ENCODE data around the gene SAP30. TPM values are rescaled to one million over a fixed set of nuclear protein-coding genes. Genes with fewer than 3 reads are reported as not detected.

Gene SAP30
- total RNA-seq, 2 experiments from 2014 or later, result 40.7 to 41.1 TPM

- Mint-ChIP-seq H3K27ac (peak overlapping the region; percentile 99), H3K36me3 (ENCODE audit: low read depth) (peaks cover 35% of the 10 kb centered on the region), H3K4me1 (ENCODE audit: low read depth) (peaks cover 13% of the 10 kb centered on the region), H3K27me3 (peaks cover 6% of the 10 kb centered on the region), H3K4me3 (peak overlapping the region; percentile 92), H3K9me3 (no peaks in the 10 kb centered on the region)
- DNase-seq, result peak; percentile 63
- no peak for TF ChIP-seq CTCF (IDR thresholded peaks at IDR 0.05)
- POLR2A ChIA-PET, result interaction anchor here (0.8 to 4.1 kb wide), 11 partner anchors 9 to 85 kb away, joined by 3 to 79 read pairs (median 4); partner anchors contain the start of gene SAP30
- CTCF ChIA-PET, result interaction anchor here (1.1 to 3.3 kb wide), 7 partner anchors 11 to 84 kb away, joined by 3 to 15 read pairs (median 6); partner anchors contain the start of gene SAP30
- intact Hi-C loops (cut with micrococcal nuclease), result loop anchor here (1.0 kb wide), 1 partner anchor 34 kb away; no protein-coding TSS in a partner anchor
- peak; percentile 10 for ATAC-seq
Measured at GRCh38 chr4:173334891-173335752, 35.6 kb upstream of the SAP30 start.

GRCh38 chr4:173337463-173337862, 33.3 kb upstream of the SAP30 start:
- POLR2A ChIA-PET, result interaction anchor here (1.9 to 2.0 kb wide), 2 partner anchors 17 to 32 kb away, joined by 4 to 8 read pairs; no protein-coding TSS in a partner anchor
- no peak for ATAC-seq
- no peak overlapping the region for H3K4me3 Mint-ChIP-seq
- intact Hi-C loops (cut with micrococcal nuclease), result no loop called here
- no peak for TF ChIP-seq CTCF (IDR thresholded peaks at IDR 0.05)
- H3K4me1 Mint-ChIP-seq (ENCODE audit: low read depth), result no peaks in the 10 kb centered on the region
- H3K27ac Mint-ChIP-seq, result no peak overlapping the region
- H3K27me3 Mint-ChIP-seq, result peaks cover 6% of the 10 kb centered on the region
- H3K9me3 Mint-ChIP-seq, result no peaks in the 10 kb centered on the region
- CTCF ChIA-PET, result interaction anchor here (1.5 kb wide), 1 partner anchor 30 kb away, joined by 4 read pairs; no protein-coding TSS in a partner anchor
- no peak for DNase-seq
- H3K36me3 Mint-ChIP-seq (ENCODE audit: low read depth), result peaks cover 16% of the 10 kb centered on the region

- no peak overlapping the region for H3K4me3 Mint-ChIP-seq
- POLR2A ChIA-PET, result interaction anchor here (0.8 kb wide), 1 partner anchor 21 kb away, joined by 4 read pairs; no protein-coding TSS in a partner anchor
Measured at GRCh38 chr4:173343832-173344397, 26.8 kb upstream of the SAP30 start.

GRCh38 chr4:173345648-173346047, 25.1 kb upstream of the SAP30 start:
- ChIA-PET POLR2A (interaction anchor here (1.1 to 3.1 kb wide), 2 partner anchors 11 to 12 kb away, joined by 3 to 24 read pairs; partner anchors contain the start of gene HMGB2), CTCF (interaction anchor here (1.0 to 2.6 kb wide), 3 partner anchors 10 to 332 kb away, joined by 3 to 10 read pairs (median 4); partner anchors contain the start of gene HMGB2)
- no peaks in the 10 kb centered on the region for H3K4me1 Mint-ChIP-seq (ENCODE audit: low read depth)
- no peak for TF ChIP-seq CTCF (IDR thresholded peaks at IDR 0.05)
- H3K4me3 Mint-ChIP-seq, result no peak overlapping the region
- no peaks in the 10 kb centered on the region for H3K9me3 Mint-ChIP-seq
- H3K27ac Mint-ChIP-seq, result no peak overlapping the region
- intact Hi-C loops (cut with micrococcal nuclease), result no loop called here
- DNase-seq, result no peak
- ATAC-seq, result no peak
- peaks cover 1% of the 10 kb centered on the region for H3K27me3 Mint-ChIP-seq
- no peaks in the 10 kb centered on the region for H3K36me3 Mint-ChIP-seq (ENCODE audit: low read depth)

More at GRCh38 chr4:173343832-173344397, 26.8 kb upstream of the SAP30 start:
- DNase-seq (no peak), ATAC-seq (no peak)
- no peaks in the 10 kb centered on the region for H3K4me1 Mint-ChIP-seq (ENCODE audit: low read depth)
- no peaks in the 10 kb centered on the region for H3K27me3 Mint-ChIP-seq
- H3K9me3 Mint-ChIP-seq, result no peaks in the 10 kb centered on the region
- CTCF ChIA-PET, result no interaction called here
- intact Hi-C loops (cut with micrococcal nuclease), result no loop called here
- no peak overlapping the region for H3K27ac Mint-ChIP-seq
- no peaks in the 10 kb centered on the region for H3K36me3 Mint-ChIP-seq (ENCODE audit: low read depth)
- no peak for TF ChIP-seq CTCF (IDR thresholded peaks at IDR 0.05)

Data from activated CD8-positive, alpha-beta T cell treated with anti-CD3 and anti-CD28 coated beads for 36 hours (primary cell).